Activated naive CD8-positive, alpha-beta T cell treated with anti-CD3 and anti-CD28 coated beads, Interleukin-2, amount 50 U/mL, for 16 hours (primary cell): Measurements from ENCODE around the gene MLH3.
A peak's percentile ranks its signal among the peaks of the same experiment; 100 is the strongest.
"Not testable (repeated sequence)": the region's sequence is repeated elsewhere in the genome, so short reads cannot be mapped to it uniquely, and the experiment has no call there.

ENCODE experiments used
- DNase-seq: peaks from one replicate; pipeline ENCODE4 v3.0.0-alpha.2; 2020; ENCODE audit warnings: low read depth, low spot score

Gene MLH3

GRCh38 chr14:75050852-75051555 lies at the start of gene MLH3:
Gene MLH3, minus strand, starts transcription at chr14:75051467. Its CDS starts 1,812 bp downstream, at chr14:75049655.
- DNase-seq, result peak; percentile 42

- DNase-seq, result no peak
These were observed 47.4 kb upstream of the MLH3 start for GRCh38 chr14:75098682-75099081.

GRCh38 chr14:75098212-75098611 lies 46.9 kb upstream of the MLH3 start:
- DNase-seq, result no peak

GRCh38 chr14:75096959-75097358 lies 45.7 kb upstream of the MLH3 start:
- no peak for DNase-seq

- DNase-seq, result no peak
These were observed 44.4 kb upstream of the MLH3 start for GRCh38 chr14:75095690-75096089.

- no peak for DNase-seq
These were observed 43.6 kb upstream of the MLH3 start for GRCh38 chr14:75094896-75095295.

- DNase-seq, result no peak
These were observed 41.4 kb upstream of the MLH3 start for GRCh38 chr14:75092698-75093097.

- DNase-seq, result no peak
These were observed 40.0 kb upstream of the MLH3 start for GRCh38 chr14:75091251-75091650.

- no peak for DNase-seq
These were observed 39.1 kb upstream of the MLH3 start for GRCh38 chr14:75090353-75090752.

- DNase-seq, result no peak
These were observed 37.5 kb upstream of the MLH3 start for GRCh38 chr14:75088566-75089373.

- no peak for DNase-seq
These were observed 36.9 kb upstream of the MLH3 start for GRCh38 chr14:75088153-75088552.

- DNase-seq, result no peak
These were observed 33.2 kb upstream of the MLH3 start for GRCh38 chr14:75084513-75084912.

- DNase-seq, result no peak
These were observed 32.0 kb upstream of the MLH3 start for GRCh38 chr14:75083271-75083670.

- no peak for DNase-seq
These were observed 30.5 kb upstream of the MLH3 start for GRCh38 chr14:75081660-75082229.

- DNase-seq, result no peak
These were observed 28.3 kb upstream of the MLH3 start for GRCh38 chr14:75079521-75079920.

- DNase-seq, result no peak
These were observed 26.5 kb upstream of the MLH3 start for GRCh38 chr14:75077794-75078193.

- no peak for DNase-seq
These were observed 19.1 kb upstream of the MLH3 start for GRCh38 chr14:75070383-75070782.

GRCh38 chr14:75069811-75070145 lies 18.5 kb upstream of the MLH3 start:
- DNase-seq, result no peak

GRCh38 chr14:75069121-75069810 lies 18.0 kb upstream of the MLH3 start, which contains the start of gene ZC2HC1C:
Gene ZC2HC1C, plus strand, starts transcription at chr14:75069641. Its CDS starts 933 bp downstream, at chr14:75070574.
- DNase-seq, result no peak

GRCh38 chr14:75068294-75069120 lies 17.2 kb upstream of the MLH3 start:
- no peak for DNase-seq

GRCh38 chr14:75067765-75068164 lies 16.5 kb upstream of the MLH3 start:
- not testable (repeated sequence) for DNase-seq
